H1 (cell line): ENCODE measurements around the gene ARHGAP26. TPM values are rescaled to one million over a fixed set of nuclear protein-coding genes. Genes with fewer than 3 reads are reported as not detected.

Source experiments
- ATF3 ChIP-seq: IDR thresholded peaks from 2 replicates; pipeline ENCODE4 v1.6.1; 2011; ENCODE audit warnings: low read depth, mild to moderate bottlenecking, low read length; ENCODE audit not compliant: insufficient read depth
- CBX5 ChIP-seq: fragments of 300-800, 300-1000 bp; sonication (generic); IDR thresholded peaks from 2 replicates; pipeline ENCODE4 v1.7.1; 2016; ENCODE audit warnings: antibody characterized with exemption, low read length, low read depth
- CHD7 ChIP-seq: fragments of 300-600 bp; sonication (generic); IDR thresholded peaks from 2 replicates; pipeline ENCODE4 v1.7.1; 2012; ENCODE audit warnings: low read length, moderate library complexity, mild to moderate bottlenecking, inconsistent platforms; ENCODE audit not compliant: insufficient replicate concordance
- EGR1 ChIP-seq: IDR thresholded peaks from 2 replicates; pipeline ENCODE4 v1.6.1; 2011; ENCODE audit warnings: low read depth, low read length, borderline replicate concordance
- SAP30 ChIP-seq: fragments of 300-600 bp; sonication (generic); IDR thresholded peaks from 2 replicates; pipeline ENCODE4 v1.7.1; 2012; ENCODE audit warnings: low read length, moderate library complexity, mild to moderate bottlenecking, inconsistent platforms; ENCODE audit not compliant: insufficient read depth, insufficient replicate concordance
- SIN3A ChIP-seq, 2 experiments: IDR thresholded peaks in 1 of 2; conservative IDR thresholded peaks in 1 of 2; 2 replicates each; pipeline ENCODE4 v1.6.1; 2011 to 2012; ENCODE audit warnings: low read length in 2 of 2, improper control_type of control experiment in 1 of 2, low read depth in 1 of 2, mild to moderate bottlenecking in 1 of 2
- SIRT6 ChIP-seq: IDR thresholded peaks from one replicate; pipeline ENCODE4 v1.7.1; 2012; ENCODE audit warnings: low read length, inconsistent platforms
- polyA plus RNA-seq, 7 experiments: library from polyadenylated mRNA; depleted of rRNA in 3 of 7; stranded (reverse) in 5 of 7; unstranded in 2 of 7; fragments of >200 nt in 5 of 7; fragments of 200-250 nt in 2 of 7; gene quantifications; 1 replicate in 5 of 7; 2 replicates in 1 of 7; 4 replicates in 1 of 7; pipeline versions ENCODE4 v1.2.1 to v1.2.3, GENCODE V29; 2011 to 2013; ENCODE audit warnings: missing spikeins in 2 of 7, mixed read lengths in 2 of 7
- total RNA-seq: library from RNA; stranded (reverse); fragmentation: NEBNext Ultra II Directional; extraction: Animal tissue kit (Norgen Biotek cat#: 25700); gene quantifications from 2 replicates; pipeline ENCODE4 v1.2.1, GENCODE V29; 2021

ARHGAP26 gene
- total and polyA plus RNA-seq, 2 of the 8 experiments (the other 6 are each of a cell fraction or from before 2014, with no cell fraction given) = 7.1 to 24.8 TPM

- TF ChIP-seq CHD7 = no peak
- no peak for TF ChIP-seq SIN3A (conservative IDR thresholded peaks at IDR 0.05 in 1 of 2, IDR thresholded peaks at IDR 0.05 in 1 of 2; ENCODE audit: low read depth in 1 of 2, low read length in 2 of 2)
- TF ChIP-seq SIRT6 = no peak
- no peak for TF ChIP-seq CBX5
- TF ChIP-seq EGR1 = no peak
- no peak for TF ChIP-seq ATF3
- TF ChIP-seq SAP30 = no peak
These were observed 421.5 kb downstream of the ARHGAP26 start (continued) for GRCh38 chr5:143191720-143192119.
